Fibroblast of mammary gland (primary cell): Measurements from ENCODE around the gene ALDH1B1.
A peak's percentile ranks its signal among the peaks of the same experiment; 100 is the strongest.

Experiments used
- DNase-seq: peaks from one replicate; pipeline ENCODE4 v3.0.0-alpha.2; 2010; ENCODE audit warnings: low read depth
- H3K4me3 ChIP-seq: 2 replicates; pipeline ENCODE4 v1.5.1; 2011; ENCODE audit warnings: low read depth, mild to moderate bottlenecking, low read length, moderate library complexity; ENCODE audit not compliant: control insufficient read depth
- TF ChIP-seq, protein P1 (sequence below): conservative IDR thresholded peaks from 2 replicates; pipeline ENCODE4 v1.5.1; 2011; ENCODE audit warnings: low read depth, low read length, inconsistent platforms; ENCODE audit not compliant: control insufficient read depth, insufficient read depth

The ALDH1B1 gene

DNA sequence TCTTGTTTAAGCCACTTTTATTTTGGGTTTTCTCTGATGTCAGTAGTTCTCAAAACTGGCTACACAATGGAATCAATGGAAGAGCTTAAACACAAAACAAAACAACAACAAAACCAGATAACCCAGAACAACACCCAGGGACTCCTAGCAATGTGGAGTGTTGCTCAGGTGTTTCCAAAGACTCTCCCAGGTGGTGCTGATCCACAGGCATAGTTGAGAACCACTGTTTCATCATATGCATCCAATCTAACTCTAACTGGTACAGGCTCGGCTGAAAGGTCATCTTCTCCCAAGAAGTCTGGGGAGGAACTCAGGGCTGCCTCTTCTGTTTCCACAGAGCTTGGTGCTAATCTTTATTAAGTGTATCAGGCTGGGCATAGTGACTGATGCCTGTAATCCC, 5.4 kb upstream of the ALDH1B1 start:
- H3K4me3 ChIP-seq, result no peak overlapping the region
- TF ChIP-seq, protein P1, sequence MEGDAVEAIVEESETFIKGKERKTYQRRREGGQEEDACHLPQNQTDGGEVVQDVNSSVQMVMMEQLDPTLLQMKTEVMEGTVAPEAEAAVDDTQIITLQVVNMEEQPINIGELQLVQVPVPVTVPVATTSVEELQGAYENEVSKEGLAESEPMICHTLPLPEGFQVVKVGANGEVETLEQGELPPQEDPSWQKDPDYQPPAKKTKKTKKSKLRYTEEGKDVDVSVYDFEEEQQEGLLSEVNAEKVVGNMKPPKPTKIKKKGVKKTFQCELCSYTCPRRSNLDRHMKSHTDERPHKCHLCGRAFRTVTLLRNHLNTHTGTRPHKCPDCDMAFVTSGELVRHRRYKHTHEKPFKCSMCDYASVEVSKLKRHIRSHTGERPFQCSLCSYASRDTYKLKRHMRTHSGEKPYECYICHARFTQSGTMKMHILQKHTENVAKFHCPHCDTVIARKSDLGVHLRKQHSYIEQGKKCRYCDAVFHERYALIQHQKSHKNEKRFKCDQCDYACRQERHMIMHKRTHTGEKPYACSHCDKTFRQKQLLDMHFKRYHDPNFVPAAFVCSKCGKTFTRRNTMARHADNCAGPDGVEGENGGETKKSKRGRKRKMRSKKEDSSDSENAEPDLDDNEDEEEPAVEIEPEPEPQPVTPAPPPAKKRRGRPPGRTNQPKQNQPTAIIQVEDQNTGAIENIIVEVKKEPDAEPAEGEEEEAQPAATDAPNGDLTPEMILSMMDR, result no peak
- DNase-seq, result no peak

DNA sequence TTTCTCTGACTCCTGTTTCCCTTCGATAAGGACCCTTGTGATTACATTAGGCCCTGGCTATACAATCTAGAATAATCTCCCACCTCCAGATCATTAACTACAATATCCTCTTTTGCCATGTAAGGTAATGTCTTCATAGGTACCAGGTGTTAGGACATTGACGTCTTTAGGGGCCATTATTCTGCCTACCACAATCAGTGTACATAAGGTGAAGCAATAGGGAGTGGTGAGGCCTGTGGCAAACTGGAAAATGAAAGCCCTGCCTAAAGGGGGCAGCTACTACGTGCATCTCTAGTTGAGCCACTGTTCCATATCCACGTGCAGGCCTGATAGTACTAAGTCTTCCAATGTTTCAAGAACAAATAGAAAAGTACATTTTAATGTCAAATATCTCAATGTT, 4.8 kb upstream of the ALDH1B1 start:
- H3K4me3 ChIP-seq, result no peak overlapping the region
- TF ChIP-seq, protein P1, result no peak
- DNase-seq, result no peak

DNA sequence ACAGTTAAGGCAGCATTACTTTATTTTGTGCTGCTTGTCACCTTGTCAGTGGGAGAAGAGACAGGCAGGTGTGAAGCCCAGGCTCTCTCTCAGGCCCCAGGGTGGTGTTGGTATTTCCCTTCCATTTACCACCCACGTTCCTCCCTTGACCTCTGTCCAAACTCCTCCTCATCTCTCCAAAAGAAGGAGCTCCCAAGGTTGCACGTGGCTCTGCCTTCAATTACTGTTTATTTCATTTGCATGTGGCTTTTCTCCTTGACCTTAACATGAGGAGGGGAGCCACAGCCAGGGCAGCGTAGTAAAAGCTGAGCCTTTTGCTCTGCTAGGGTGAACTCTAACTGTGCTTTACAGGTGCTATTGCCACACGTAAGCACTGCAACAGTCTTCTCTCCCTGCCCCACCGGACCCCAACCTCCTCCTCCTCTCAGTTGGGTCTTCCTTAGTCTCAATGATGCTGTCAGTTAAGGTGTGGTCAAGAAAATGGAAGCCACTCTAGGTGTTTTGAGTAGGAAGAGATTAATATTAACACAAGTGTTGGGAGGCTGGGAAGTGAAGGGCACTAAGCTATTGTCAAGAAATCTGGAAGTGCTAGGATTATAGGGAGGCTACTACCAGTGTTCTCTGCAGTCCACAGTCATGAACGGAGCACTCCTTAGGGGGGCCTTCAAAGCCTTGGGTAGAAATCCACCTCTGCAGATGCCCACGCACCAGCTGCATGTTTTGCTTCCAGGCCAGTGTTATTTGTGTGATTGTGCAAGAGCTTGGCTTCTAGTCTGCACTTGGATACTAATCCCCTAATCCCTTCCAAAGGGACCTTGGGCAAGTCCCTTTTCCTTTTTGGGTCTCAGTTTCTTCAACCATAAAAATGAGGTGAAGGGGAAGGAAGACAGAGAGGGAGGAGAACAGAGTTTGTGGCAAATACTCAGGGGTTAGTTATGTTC, 3.9 kb upstream of the ALDH1B1 start:
- no peak overlapping the region for H3K4me3 ChIP-seq
- peak; percentile 70 for DNase-seq

DNA sequence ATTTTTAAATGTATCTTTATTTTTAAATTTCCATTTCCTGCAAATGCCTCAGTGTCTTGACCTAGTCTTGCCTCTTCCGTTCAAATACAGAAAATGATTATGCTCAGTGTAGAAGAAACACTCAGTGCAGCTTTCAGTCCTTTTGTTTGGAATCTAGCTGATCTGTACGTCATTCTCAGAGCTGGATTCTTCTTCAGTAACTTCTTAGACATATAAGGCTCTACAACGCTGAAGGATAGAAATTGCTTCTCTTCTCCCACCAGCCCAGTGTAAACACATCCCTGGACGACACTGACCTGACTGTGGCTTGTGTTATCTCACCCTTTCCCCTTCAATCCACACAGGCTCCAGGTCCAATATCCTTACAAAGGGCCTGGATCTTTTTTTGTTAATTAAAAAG, 3.2 kb upstream of the ALDH1B1 start:
- TF ChIP-seq, protein P1, result no peak
- DNase-seq, result no peak
- H3K4me3 ChIP-seq, result no peak overlapping the region

More for the DNA sequence above, 3.9 kb upstream of the ALDH1B1 start:
- TF ChIP-seq, protein P1, result no peak

DNA sequence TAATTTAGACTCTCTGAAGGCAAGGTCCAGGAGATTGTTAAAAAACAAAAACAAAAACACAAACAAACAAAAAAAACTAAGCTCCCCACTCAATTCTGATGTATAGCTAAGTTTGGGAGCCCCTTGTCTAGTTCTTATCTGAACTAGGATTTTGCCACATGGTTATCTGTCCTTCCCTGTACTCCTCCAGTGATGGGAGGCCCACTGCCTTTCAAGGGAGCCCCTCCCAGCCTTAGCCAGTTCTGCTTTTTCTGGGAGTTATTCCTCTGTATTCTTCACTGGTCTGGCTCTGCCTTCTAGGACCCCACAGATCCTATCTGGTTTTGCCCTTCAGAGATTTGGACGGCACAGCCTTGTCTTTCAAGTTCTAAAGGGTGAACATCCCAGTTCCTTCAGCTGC, 2.1 kb upstream of the ALDH1B1 start:
- DNase-seq, result no peak

DNA sequence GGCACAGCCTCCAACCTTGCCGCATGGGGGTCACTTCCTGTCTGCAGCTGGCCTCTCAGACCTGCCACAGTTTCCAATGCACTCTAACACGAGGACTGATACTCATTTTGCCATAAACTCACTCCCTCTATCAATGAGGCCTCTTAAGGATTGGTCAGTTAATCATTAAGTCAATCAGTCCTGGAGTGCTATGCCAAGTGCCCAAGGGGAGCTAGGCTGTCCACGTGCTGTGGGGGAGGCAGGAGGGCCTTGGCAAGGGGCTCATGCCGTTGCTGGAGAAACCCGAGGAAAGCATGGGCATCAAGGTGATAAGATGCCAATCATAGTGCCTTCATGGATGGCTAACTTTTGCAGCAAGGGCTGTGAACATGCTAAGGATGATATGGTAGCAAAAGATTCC, 1.7 kb upstream of the ALDH1B1 start:
- no peak overlapping the region for H3K4me3 ChIP-seq
- DNase-seq, result no peak
- TF ChIP-seq, protein P1, result no peak

More for the DNA sequence above, 2.1 kb upstream of the ALDH1B1 start:
- no peak overlapping the region for H3K4me3 ChIP-seq
- TF ChIP-seq, protein P1, result no peak
